Osteocyte (in vitro differentiated cells): Measurements from ENCODE around the gene ATP6V0D1. TPM values are rescaled to one million over a fixed set of nuclear protein-coding genes. Genes with fewer than 3 reads are reported as not detected.

Experiments
- DNase-seq: peaks from one replicate; pipeline ENCODE4 v3.0.0; 2021; ENCODE audit warnings: mixed read lengths; ENCODE audit not compliant: unreplicated experiment; ENCODE audit errors: extremely low spot score
- H3K27ac Mint-ChIP-seq: one replicate; pipeline ENCODE4 v1.8.0; 2021; ENCODE audit warnings: mild to moderate bottlenecking, mixed read lengths; ENCODE audit not compliant: unreplicated experiment
- H3K27me3 Mint-ChIP-seq: one replicate; pipeline ENCODE4 v1.8.0; 2021; ENCODE audit warnings: mixed read lengths; ENCODE audit not compliant: unreplicated experiment
- H3K36me3 Mint-ChIP-seq: one replicate; pipeline ENCODE4 v1.8.0; 2021; ENCODE audit warnings: mixed read lengths; ENCODE audit not compliant: unreplicated experiment
- H3K4me1 Mint-ChIP-seq: one replicate; pipeline ENCODE4 v1.8.0; 2021; ENCODE audit warnings: mixed read lengths; ENCODE audit not compliant: unreplicated experiment
- H3K4me3 Mint-ChIP-seq: one replicate; pipeline ENCODE4 v1.8.0; 2021; ENCODE audit warnings: mild to moderate bottlenecking, moderate library complexity, mixed read lengths; ENCODE audit not compliant: unreplicated experiment
- H3K9me3 Mint-ChIP-seq: one replicate; pipeline ENCODE4 v1.8.0; 2021; ENCODE audit warnings: mixed read lengths; ENCODE audit not compliant: unreplicated experiment
- total RNA-seq: library from RNA; stranded (reverse); gene quantifications from 2 replicates; pipeline ENCODE4 v1.2.1, GENCODE V29; 2021
- TF ChIP-seq, protein P1 (sequence below): fragments of 200-600 bp; sonication (generic); IDR thresholded peaks from 2 replicates; pipeline ENCODE4 v1.5.0; 2021; ENCODE audit warnings: antibody characterized with exemption, mild to moderate bottlenecking, moderate library complexity

ATP6V0D1 gene
- total RNA-seq, 1 donor from 2014 or later = 116 TPM

DNA sequence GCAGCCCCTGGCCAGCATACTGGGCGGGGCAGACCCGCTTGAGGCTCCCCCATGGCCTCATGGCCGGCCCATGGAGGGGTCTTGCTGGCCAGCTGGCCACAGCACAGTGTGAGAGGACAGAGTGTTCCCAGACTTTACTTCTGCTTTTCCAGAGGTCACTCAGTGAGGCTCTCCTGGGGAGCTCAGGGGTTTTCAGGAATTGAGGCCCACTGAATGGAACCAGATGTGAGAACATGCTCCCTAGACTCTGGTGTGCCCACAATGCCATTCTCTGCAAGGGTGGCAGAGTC is 21.2 kb downstream of the ATP6V0D1 start:
- Mint-ChIP-seq H3K36me3 (no peaks in the 10 kb centered on the region), H3K9me3 (no peaks in the 10 kb centered on the region), H3K27me3 (no peaks in the 10 kb centered on the region), H3K4me3 (no peak overlapping the region), H3K27ac (peak overlapping the region; percentile 88), H3K4me1 (peaks cover 71% of the 10 kb centered on the region)
- no peak for DNase-seq
- TF ChIP-seq, protein P1, sequence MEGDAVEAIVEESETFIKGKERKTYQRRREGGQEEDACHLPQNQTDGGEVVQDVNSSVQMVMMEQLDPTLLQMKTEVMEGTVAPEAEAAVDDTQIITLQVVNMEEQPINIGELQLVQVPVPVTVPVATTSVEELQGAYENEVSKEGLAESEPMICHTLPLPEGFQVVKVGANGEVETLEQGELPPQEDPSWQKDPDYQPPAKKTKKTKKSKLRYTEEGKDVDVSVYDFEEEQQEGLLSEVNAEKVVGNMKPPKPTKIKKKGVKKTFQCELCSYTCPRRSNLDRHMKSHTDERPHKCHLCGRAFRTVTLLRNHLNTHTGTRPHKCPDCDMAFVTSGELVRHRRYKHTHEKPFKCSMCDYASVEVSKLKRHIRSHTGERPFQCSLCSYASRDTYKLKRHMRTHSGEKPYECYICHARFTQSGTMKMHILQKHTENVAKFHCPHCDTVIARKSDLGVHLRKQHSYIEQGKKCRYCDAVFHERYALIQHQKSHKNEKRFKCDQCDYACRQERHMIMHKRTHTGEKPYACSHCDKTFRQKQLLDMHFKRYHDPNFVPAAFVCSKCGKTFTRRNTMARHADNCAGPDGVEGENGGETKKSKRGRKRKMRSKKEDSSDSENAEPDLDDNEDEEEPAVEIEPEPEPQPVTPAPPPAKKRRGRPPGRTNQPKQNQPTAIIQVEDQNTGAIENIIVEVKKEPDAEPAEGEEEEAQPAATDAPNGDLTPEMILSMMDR = no peak

DNA sequence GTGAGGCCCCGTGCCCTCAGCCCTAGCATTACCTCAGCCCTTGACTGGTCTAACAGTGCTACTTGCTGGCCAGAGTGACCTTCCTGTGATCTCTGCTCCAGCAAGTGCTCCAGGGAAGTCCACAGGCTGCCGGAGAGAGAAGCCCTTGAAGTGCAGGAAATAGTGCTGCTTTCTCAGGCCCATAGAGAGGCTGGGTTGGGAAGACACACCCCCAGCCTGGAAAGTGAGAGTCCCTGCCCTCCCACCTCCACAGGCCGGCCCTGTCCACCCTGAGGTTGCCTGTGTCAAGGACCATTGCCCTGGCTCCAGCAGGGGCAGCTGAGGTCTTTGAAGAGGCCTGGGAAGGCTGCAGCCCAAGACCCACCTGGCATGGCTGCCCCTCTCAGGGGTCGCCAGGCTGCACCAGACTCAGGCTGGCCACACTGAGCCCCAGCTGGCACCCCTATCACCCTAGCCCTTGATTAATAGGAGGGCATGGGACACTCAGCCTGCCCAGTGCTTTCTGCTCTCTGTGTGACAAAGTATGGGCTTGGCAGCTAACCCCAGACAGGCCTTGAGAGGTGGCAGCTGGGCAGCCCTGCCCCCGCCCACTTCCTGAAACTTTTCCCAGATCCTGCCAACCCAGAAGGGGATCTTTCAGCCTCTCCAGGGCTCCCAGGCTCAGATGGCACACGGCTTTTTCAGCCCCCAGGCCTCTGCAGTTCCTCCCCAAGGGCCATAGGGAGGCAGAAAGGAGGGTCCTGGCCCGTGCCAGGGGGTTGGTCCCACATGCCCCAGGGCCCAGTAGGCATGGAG is 21.7 kb downstream of the ATP6V0D1 start:
- Mint-ChIP-seq H3K27me3 (no peaks in the 10 kb centered on the region), H3K4me1 (peaks cover 73% of the 10 kb centered on the region), H3K36me3 (no peaks in the 10 kb centered on the region), H3K27ac (peak overlapping the region; percentile 88), H3K4me3 (peak overlapping the region; percentile 42), H3K9me3 (no peaks in the 10 kb centered on the region)
- DNase-seq = no peak
- TF ChIP-seq, protein P1 = no peak

DNA sequence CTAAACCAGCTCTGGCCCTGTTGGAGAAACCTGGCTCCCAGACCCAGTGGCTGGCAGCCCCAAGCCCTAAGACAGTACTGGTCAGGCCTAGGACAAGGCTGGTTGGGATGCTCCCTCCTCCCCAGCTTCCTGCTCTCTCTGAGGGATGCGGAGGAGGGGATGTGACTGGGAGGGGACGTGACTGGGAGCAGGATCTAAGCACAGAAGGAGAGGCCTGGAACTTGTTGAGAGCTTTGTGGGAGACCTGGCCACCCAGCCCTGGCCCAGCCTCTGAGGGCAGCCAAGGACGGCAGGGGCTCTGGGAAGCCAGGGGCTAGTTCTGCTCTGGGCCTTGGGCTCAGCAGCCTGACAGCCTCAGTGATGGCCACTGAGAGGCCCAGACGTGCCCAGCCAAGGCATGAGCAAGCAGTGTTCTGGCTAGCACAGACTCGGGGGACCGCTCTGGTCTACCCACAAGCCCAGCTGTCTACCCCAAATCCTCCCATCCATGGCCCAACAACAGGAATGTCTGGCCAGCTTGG is 22.8 kb downstream of the ATP6V0D1 start:
- TF ChIP-seq, protein P1 = no peak
- H3K27me3 Mint-ChIP-seq = no peaks in the 10 kb centered on the region
- H3K4me1 Mint-ChIP-seq = peaks cover 72% of the 10 kb centered on the region
- DNase-seq = no peak
- peak overlapping the region; percentile 88 for H3K27ac Mint-ChIP-seq
- no peaks in the 10 kb centered on the region for H3K9me3 Mint-ChIP-seq
- H3K36me3 Mint-ChIP-seq = peaks cover 1% of the 10 kb centered on the region
- no peak overlapping the region for H3K4me3 Mint-ChIP-seq

DNA sequence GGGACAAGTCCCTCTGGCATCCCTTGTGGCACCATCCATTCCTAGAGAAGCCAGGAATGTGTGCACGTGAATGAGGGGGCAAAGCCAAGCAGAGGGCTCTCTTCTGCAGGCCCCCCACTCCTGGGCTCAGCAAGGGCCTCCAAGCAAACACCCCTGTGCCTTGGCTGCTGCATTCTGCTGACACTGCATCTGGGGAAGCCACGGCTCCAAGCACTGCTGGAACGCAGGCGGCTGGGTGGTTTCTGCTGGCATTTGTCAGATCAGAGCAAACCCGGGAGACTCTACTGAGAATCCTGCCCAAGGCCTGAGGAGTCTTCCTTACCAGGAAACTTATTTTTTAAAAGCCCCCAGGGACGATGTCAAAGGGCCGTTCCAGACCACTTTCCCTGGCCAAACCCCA is 23.3 kb downstream of the ATP6V0D1 start:
- DNase-seq = no peak
- no peaks in the 10 kb centered on the region for H3K9me3 Mint-ChIP-seq
- peaks cover 66% of the 10 kb centered on the region for H3K4me1 Mint-ChIP-seq
- H3K4me3 Mint-ChIP-seq = no peak overlapping the region
- no peak overlapping the region for H3K27ac Mint-ChIP-seq
- TF ChIP-seq, protein P1 = no peak
- no peaks in the 10 kb centered on the region for H3K27me3 Mint-ChIP-seq
- H3K36me3 Mint-ChIP-seq = peaks cover 4% of the 10 kb centered on the region

DNA sequence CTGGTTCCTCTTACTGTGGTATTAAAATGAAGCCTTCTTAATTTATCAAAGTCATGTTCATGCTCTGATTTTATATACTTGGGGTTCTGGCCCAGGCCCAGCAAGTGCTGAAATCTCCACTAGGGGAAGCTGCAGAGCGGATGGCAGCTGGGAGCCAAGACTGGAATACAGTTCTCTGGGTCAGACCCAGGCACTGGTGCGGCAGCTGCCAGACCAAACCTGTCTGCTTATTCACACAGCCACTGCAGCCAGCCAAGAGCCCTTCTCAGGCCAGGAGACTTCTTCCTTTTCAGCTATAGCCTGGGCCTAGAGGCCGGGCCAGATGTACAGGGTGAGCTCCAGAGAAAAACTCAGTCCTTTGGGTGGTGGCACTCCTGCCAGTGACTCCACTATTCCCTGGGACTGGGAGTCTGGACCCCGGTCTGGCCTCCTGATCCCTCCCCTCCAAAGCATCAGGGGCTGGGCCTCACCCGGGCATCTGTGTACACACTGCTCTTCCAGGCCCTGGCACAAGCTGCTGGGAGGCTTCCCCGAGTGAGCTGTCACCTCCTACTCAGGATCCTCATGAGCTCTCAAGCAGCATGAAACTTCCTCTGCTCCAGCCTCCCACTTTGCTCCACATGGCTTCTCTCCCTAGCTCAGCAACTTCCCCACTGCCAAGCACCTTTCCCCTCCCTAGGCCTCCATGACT is 24.4 kb downstream of the ATP6V0D1 start:
- TF ChIP-seq, protein P1 = peak; percentile 39
- Mint-ChIP-seq H3K4me3 (no peak overlapping the region), H3K27me3 (no peaks in the 10 kb centered on the region), H3K4me1 (peaks cover 56% of the 10 kb centered on the region), H3K9me3 (no peaks in the 10 kb centered on the region), H3K27ac (peak overlapping the region; percentile 65), H3K36me3 (peaks cover 4% of the 10 kb centered on the region)
- DNase-seq = no peak
